Activated CD4-positive, CD25-positive, alpha-beta regulatory T cell treated with anti-CD3 and anti-CD28 coated beads, Interleukin-2, amount 50 U/mL, for 24 hours (primary cell): ENCODE measurements around the gene VANGL1.
"Not testable (repeated sequence)": the region's sequence is repeated elsewhere in the genome, so short reads cannot be mapped to it uniquely, and the experiment has no call there.

Source experiments
- ATAC-seq, 2 donors: fragments of 150-1000 bp; cut with Tn5 transposase; one replicate each; pipeline ENCODE4 v1.10.0; 2021; ENCODE audit warnings: mild to moderate bottlenecking in 1 of 2, moderate library complexity in 1 of 2

The VANGL1 gene

GRCh38 chr1:115641762-115642167 is at the start of gene VANGL1:
TSS of gene VANGL1 (plus strand) at chr1:115641970. CDS start at chr1:115651414, 9,444 bp downstream.
- ATAC-seq = peak; percentile 76 to 77

- ATAC-seq = no peak
Observed at GRCh38 chr1:115592264-115592663, 49.5 kb upstream of the VANGL1 start.

GRCh38 chr1:115593365-115594259 is 48.2 kb upstream of the VANGL1 start:
- no peak for ATAC-seq

GRCh38 chr1:115594600-115594999 is 47.2 kb upstream of the VANGL1 start:
- no peak for ATAC-seq

- peak in 1 of 2 donors; percentile 45 for ATAC-seq
Observed at GRCh38 chr1:115595279-115596079, 46.3 kb upstream of the VANGL1 start.

- ATAC-seq = no peak
Observed at GRCh38 chr1:115596080-115596780, 45.5 kb upstream of the VANGL1 start.

GRCh38 chr1:115604508-115604907 is 37.3 kb upstream of the VANGL1 start:
- no peak for ATAC-seq

GRCh38 chr1:115606305-115606704 is 35.5 kb upstream of the VANGL1 start:
- no peak for ATAC-seq

GRCh38 chr1:115609021-115609420 is 32.7 kb upstream of the VANGL1 start:
- ATAC-seq = no peak

GRCh38 chr1:115613767-115614166 is 28.0 kb upstream of the VANGL1 start:
- no peak for ATAC-seq

GRCh38 chr1:115620453-115620852 is 21.3 kb upstream of the VANGL1 start:
- ATAC-seq = no peak

- no peak for ATAC-seq
Observed at GRCh38 chr1:115620950-115621349, 20.8 kb upstream of the VANGL1 start.

GRCh38 chr1:115624859-115625258 is 16.9 kb upstream of the VANGL1 start:
- ATAC-seq = no peak

GRCh38 chr1:115630342-115630741 is 11.4 kb upstream of the VANGL1 start:
- ATAC-seq = no peak

GRCh38 chr1:115632251-115633026 is 9.3 kb upstream of the VANGL1 start:
- ATAC-seq = no peak

- not testable (repeated sequence) for ATAC-seq
Observed at GRCh38 chr1:115633606-115634005, 8.2 kb upstream of the VANGL1 start.

- ATAC-seq = not testable (repeated sequence)
Observed at GRCh38 chr1:115637247-115637646, 4.5 kb upstream of the VANGL1 start.

- no peak for ATAC-seq
Observed at GRCh38 chr1:115640384-115640783, 1.4 kb upstream of the VANGL1 start.

GRCh38 chr1:115642168-115643072 is 650 bp downstream of the VANGL1 start:
- ATAC-seq = peak; percentile 28 to 33

- ATAC-seq = no peak
Observed at GRCh38 chr1:115643225-115643624, 1.5 kb downstream of the VANGL1 start.

GRCh38 chr1:115643666-115644065 is 1.9 kb downstream of the VANGL1 start:
- no peak for ATAC-seq
